Spinal cord (tissue), 10 donors: ENCODE data around the gene BCAS4. TPM values are rescaled to one million over a fixed set of nuclear protein-coding genes. Genes with fewer than 3 reads are reported as not detected.

ENCODE experiments used
- DNase-seq, 6 donors: peaks; one replicate each; pipeline versions ENCODE4 v3.0.0 to v3.0.0-alpha.2; 2013 to 2015; ENCODE audit warnings: low spot score in 6 of 6, low read depth in 4 of 6
- H3K27ac ChIP-seq: one replicate; pipeline ENCODE4 v1.5.1; 2013; ENCODE audit warnings: low read depth, low read length, control low read depth
- H3K27me3 ChIP-seq: one replicate; pipeline ENCODE4 v1.6.1; 2013; ENCODE audit warnings: low read length; ENCODE audit not compliant: control insufficient read depth, insufficient read depth
- H3K36me3 ChIP-seq: one replicate; pipeline ENCODE4 v1.6.1; 2013; ENCODE audit warnings: low read length; ENCODE audit not compliant: control insufficient read depth, insufficient read depth
- H3K4me1 ChIP-seq: one replicate; pipeline ENCODE4 v1.6.1; 2013; ENCODE audit warnings: low read length; ENCODE audit not compliant: control insufficient read depth, insufficient read depth
- H3K4me3 ChIP-seq: one replicate; pipeline ENCODE4 v1.5.1; 2013; ENCODE audit warnings: low read depth, low read length, control low read depth
- H3K9me3 ChIP-seq: one replicate; pipeline ENCODE4 v1.6.1; 2013; ENCODE audit warnings: low read length; ENCODE audit not compliant: control insufficient read depth, insufficient read depth
- WGBS: methylation state at CpG from one replicate; pipeline ENCODE4 v1.1.5; 2013; ENCODE audit warnings: missing lambda C conversion rate; ENCODE audit not compliant: insufficient coverage; 5-methylcytosine and 5-hydroxymethylcytosine counted together
- polyA plus RNA-seq, 2 donors: library from polyadenylated mRNA; unstranded; fragments of 120-200 nt; gene quantifications; one replicate each; pipeline ENCODE4 v1.2.1, GENCODE V29; 2013; ENCODE audit not compliant: insufficient read length in 2 of 2
- total RNA-seq, 2 donors: library from RNA; depleted of rRNA in 1 of 2; stranded (reverse); fragments of 120-200 nt in 1 of 2; fragments of >200 nt in 1 of 2; gene quantifications; one replicate each; pipeline versions ENCODE4 v1.2.3 to v1.2.4, GENCODE V29; 2013 to 2014
- donor health status: healthy.

Gene BCAS4
- total and polyA plus RNA-seq, 4 donors: 7.8 to 16.6 (median 14.3) TPM

DNA sequence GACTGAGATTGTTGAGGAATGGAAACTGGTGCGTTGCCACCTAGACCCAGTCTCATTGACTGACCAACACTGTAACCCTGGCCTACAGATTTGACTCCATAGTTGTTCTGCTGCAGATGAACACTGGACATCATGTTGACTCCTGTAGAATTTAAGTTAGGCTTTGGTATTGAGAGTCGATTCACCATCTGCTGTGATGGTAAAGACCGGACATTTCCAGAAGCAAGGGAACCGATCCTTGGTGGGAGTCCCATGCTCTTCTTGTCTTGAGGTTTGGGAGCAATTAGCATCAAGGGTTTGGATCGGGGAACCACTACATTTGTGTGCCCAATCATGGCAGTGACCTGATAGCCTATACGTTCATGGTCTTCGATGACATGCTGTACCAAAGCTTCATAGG is 98.8 kb downstream of the BCAS4 start:
- H3K27ac ChIP-seq: no peak overlapping the region
- H3K4me1 ChIP-seq: no peaks in the 10 kb centered on the region
- WGBS: 98% methylated on average over 6 of the region's 7 CpGs
- H3K27me3 ChIP-seq: no peaks in the 10 kb centered on the region
- no peak overlapping the region for H3K4me3 ChIP-seq
- peaks cover 32% of the 10 kb centered on the region for H3K36me3 ChIP-seq
- DNase-seq: no peak
- no peaks in the 10 kb centered on the region for H3K9me3 ChIP-seq

DNA sequence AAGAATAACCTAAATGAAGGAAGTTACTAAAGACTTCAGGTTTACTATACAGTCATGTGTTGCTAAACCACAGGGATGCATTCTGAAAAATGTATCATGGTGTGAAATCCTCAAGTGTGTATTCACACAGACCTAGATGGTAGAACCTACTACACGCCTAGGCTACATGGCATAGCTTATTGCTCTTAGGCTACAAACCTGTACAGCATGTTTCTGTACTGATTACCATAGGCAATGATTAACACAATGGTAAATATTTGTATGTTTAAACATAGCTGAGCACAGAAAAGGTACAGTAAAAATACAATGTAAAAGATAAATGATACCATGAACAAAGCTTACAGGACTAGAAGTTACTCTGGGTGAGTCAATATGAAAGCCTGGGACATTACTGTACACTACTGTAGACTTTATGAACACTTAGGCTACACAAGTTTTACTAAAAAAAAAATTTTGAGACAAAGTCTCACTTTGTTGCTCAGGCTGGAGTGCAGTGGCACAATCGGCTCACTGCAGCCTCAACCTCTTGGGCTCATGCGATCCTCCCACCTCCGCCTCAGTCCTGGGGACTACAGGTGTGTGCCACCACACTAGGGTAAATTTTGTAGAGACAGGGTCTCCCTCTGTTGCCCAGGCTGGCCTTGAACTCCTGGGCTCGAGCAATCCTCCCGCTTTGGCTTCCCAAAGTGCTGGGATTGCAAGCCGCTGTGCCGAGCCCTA is 100.4 kb downstream of the BCAS4 start:
- Histone ChIP-seq H3K36me3 (peaks cover 36% of the 10 kb centered on the region), H3K27me3 (no peaks in the 10 kb centered on the region), H3K4me1 (no peaks in the 10 kb centered on the region), H3K4me3 (no peak overlapping the region), H3K9me3 (no peaks in the 10 kb centered on the region), H3K27ac (no peak overlapping the region)
- 94% methylated on average over 3 of the region's 8 CpGs for WGBS
- no peak for DNase-seq

DNA sequence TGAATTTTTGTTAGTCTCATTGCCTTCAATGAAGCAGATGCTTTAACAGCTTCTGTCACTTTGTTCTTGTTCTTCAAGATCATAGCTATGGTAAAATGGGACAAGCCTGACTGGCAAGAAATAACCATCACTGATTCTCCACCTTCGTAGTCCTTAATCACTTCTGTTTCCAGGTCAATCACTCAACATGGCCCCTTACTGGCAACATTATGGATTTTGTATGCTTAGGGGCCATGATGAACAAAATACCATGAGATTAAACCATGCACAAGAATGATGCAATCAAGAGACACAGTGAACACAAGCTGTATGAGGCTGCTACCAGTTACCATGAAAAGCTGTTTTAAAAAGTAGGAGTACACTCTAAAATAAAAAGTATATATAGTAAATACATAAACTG is 103.6 kb downstream of the BCAS4 start:
- no peak for DNase-seq
- H3K36me3 ChIP-seq: peaks cover 25% of the 10 kb centered on the region

DNA sequence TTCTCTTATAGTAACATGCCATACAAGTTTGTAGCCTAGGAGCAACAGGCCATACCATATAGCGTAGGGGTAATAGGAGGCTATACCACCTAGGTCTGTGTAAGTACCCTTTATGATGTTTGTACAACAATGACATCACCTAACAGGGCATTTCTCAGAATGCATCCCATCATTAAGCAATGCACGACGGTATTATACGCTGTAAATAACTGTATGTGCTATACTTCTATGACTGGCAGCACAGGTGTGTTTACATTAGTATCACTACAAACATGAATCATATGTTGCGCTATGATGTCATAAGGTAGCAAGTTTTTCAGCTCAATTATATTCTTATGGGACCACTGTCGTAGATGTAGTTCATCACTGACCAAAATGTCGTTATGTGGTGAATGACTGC is 105.4 kb downstream of the BCAS4 start:
- Histone ChIP-seq H3K4me3 (no peak overlapping the region), H3K27ac (no peak overlapping the region), H3K9me3 (no peaks in the 10 kb centered on the region), H3K36me3 (peaks cover 18% of the 10 kb centered on the region), H3K27me3 (no peaks in the 10 kb centered on the region), H3K4me1 (no peaks in the 10 kb centered on the region)
- no peak for DNase-seq
- no CpG with 5 or more reads among the region's 7 CpGs for WGBS

More for the DNA sequence above, 103.6 kb downstream of the BCAS4 start:
- H3K4me1 ChIP-seq: no peaks in the 10 kb centered on the region
- no peaks in the 10 kb centered on the region for H3K9me3 ChIP-seq
- no peak overlapping the region for H3K4me3 ChIP-seq
- no CpG with 5 or more reads among the region's 1 CpG for WGBS
- H3K27ac ChIP-seq: no peak overlapping the region
- H3K27me3 ChIP-seq: no peaks in the 10 kb centered on the region

DNA sequence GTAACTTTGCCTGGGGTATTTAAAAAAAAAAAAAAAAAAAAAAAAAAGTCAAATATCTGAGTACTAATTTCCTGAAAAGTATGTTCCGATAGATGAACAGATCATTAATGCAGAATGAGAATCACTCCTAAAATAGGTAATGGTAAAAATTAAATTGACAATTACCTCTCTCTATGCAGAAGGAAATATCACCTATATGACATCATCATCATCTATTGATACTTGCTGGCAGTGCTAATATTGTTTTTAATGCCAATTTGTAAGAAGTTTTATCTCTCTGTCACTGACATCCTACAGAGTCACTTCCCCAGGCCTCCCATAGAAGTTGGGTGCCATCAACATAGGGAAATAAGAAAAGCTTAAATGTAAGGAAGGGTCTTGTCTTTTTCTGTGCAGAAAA is 106.4 kb downstream of the BCAS4 start:
- no peaks in the 10 kb centered on the region for H3K27me3 ChIP-seq
- H3K4me1 ChIP-seq: no peaks in the 10 kb centered on the region
- no CpG with 5 or more reads among the region's 1 CpG for WGBS
- no peak overlapping the region for H3K4me3 ChIP-seq
- peaks cover 17% of the 10 kb centered on the region for H3K36me3 ChIP-seq
- DNase-seq: no peak
- no peak overlapping the region for H3K27ac ChIP-seq
- H3K9me3 ChIP-seq: no peaks in the 10 kb centered on the region

DNA sequence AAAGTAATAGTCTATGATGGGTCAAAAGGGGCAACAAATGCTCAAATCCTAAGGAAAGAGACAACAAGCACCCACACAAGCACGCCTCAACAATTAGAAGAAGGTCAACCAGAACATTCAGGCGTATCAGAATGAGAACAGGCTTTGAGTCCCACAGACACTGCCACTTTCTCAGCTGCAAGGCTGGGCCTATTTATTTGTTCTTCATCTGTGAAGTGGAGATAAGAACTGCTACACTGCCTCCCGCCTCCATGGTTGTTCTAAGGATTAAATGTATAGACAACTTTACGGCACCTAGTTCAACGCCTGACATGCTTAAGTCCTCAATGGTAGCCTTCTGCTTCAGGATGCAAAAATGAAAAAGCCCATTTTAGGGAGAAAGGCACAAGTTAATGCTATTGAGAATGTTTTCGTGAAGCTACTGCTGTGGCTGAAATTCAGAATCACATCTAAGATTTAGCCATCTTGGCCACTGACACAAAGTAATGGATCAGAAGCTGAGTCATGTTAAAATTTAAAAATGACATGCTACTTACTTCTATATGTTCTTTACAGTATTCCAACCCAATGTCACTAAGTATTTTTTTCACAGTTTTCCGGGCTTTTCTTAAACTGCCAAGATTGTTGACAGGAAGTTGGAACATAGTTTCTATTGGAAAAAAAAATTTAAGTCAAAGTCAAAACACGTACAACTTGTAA is 108.6 kb downstream of the BCAS4 start:
- Histone ChIP-seq H3K27ac (no peak overlapping the region), H3K36me3 (peaks cover 12% of the 10 kb centered on the region), H3K4me3 (no peak overlapping the region), H3K4me1 (peaks cover 3% of the 10 kb centered on the region), H3K9me3 (no peaks in the 10 kb centered on the region), H3K27me3 (no peaks in the 10 kb centered on the region)
- WGBS: 73% methylated on average over 4 of the region's 8 CpGs
- DNase-seq: no peak

DNA sequence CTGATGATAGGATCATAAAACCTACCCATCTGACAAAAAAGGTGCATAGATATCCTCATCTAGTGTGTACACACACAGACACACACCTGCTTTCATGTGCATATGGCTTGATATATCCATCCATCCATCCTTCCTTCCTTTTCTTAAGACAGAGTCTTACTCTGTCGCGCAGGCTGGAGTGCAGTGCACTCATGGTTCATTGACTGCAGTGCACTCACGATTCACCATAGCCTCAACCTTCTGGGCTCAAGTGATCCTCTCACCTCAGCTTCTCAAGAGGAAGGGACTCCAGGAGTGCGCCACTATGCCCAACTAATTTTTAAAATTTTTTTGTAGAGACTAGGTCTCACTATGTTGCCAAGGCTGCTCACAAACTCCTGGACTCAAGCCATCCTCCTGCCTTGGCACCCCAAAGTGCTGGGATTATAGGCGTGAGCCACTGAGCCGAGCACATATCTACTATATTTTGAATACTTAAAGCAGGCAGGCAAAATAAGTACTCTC is 109.3 kb downstream of the BCAS4 start:
- 64% methylated on average over 4 of the region's 6 CpGs for WGBS
- Histone ChIP-seq H3K27ac (no peak overlapping the region), H3K4me3 (no peak overlapping the region), H3K36me3 (peaks cover 10% of the 10 kb centered on the region), H3K4me1 (peaks cover 3% of the 10 kb centered on the region), H3K27me3 (no peaks in the 10 kb centered on the region), H3K9me3 (no peaks in the 10 kb centered on the region)
- peak in 1 of 6 donors; percentile 20 for DNase-seq

DNA sequence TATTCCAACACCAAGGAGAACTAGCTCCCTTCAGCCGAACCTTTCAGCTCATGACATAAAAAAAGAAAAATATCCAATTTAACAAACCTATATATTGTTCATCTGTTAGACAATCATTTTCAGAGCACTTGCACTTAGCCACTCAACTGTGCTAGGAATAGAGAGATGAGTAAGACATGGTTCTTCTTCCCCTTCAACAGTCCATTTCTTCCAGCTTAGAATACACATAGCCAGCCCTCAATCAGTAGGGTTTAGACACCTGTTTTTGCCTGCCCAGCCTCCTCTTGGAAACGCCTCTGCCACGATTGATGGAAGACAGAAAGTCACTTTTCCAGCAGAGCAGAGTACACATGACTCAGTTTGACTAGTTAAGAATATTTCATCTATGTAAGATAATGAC is 114.6 kb downstream of the BCAS4 start:
- peaks cover 3% of the 10 kb centered on the region for H3K4me1 ChIP-seq
- H3K27me3 ChIP-seq: no peaks in the 10 kb centered on the region
- no peak for DNase-seq
- H3K9me3 ChIP-seq: no peaks in the 10 kb centered on the region
- no peak overlapping the region for H3K4me3 ChIP-seq
- no CpG with 5 or more reads among the region's 3 CpGs for WGBS
- H3K27ac ChIP-seq: no peak overlapping the region
- H3K36me3 ChIP-seq: peaks cover 9% of the 10 kb centered on the region

DNA sequence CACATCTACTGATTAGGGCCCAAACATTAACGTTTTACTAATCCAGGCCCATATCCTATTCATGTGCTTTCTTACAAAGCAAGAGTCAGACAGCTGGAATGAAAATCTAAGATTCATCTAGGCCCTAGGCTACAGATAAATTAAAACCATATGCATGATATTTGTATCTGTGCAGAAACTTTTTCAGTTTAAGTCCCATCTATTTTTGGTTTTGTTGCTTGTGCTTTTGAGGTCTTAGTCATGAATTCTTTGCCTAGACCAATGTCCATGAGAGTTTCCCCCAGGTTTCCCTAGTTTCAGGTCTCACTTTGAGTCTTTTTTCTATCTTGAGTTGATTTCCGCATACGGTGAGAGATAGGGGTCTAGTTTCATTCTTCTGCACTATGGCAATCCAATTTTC is 116.2 kb downstream of the BCAS4 start:
- Histone ChIP-seq H3K27me3 (no peaks in the 10 kb centered on the region), H3K9me3 (no peaks in the 10 kb centered on the region), H3K4me1 (peaks cover 3% of the 10 kb centered on the region), H3K27ac (no peak overlapping the region), H3K4me3 (no peak overlapping the region), H3K36me3 (peaks cover 7% of the 10 kb centered on the region)
- no peak for DNase-seq
- 40% methylated on average over 1 of the region's 3 CpGs for WGBS

DNA sequence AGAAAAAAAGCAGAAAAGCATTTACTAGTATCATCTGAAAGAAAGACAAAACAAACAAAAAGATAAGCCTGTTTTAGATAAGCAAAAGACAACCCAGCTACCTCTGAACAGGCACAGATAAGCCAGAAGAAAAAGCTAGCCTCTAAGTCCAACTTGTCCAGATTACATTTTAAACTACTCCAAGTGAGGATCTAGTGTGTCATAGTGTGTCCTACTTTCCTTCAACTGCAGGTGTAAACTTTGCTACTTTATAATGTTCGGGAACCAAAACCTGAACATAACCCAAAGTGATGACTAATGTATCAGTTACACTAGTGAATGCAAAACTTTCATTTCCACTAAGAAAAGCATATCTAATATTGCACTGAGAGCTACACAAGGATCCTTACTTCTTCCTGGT is 116.9 kb downstream of the BCAS4 start:
- Histone ChIP-seq H3K4me1 (peaks cover 3% of the 10 kb centered on the region), H3K4me3 (no peak overlapping the region), H3K27me3 (no peaks in the 10 kb centered on the region), H3K36me3 (peaks cover 7% of the 10 kb centered on the region), H3K27ac (no peak overlapping the region), H3K9me3 (no peaks in the 10 kb centered on the region)
- no peak for DNase-seq
- 80% methylated on average over 1 of the region's 1 CpG for whole genome bisulfite sequencing
